KOPT-K1 (cell line): Measurements from ENCODE around the gene MOCOS.
"Not testable (repeated sequence)": the region's sequence is repeated elsewhere in the genome, so short reads cannot be mapped to it uniquely, and the experiment has no call there.

Experiments used
- H3K27ac ChIP-seq: fragments of 200-600 bp; sonication (generic); 2 replicates; pipeline ENCODE4 v1.5.1; 2016; ENCODE audit warnings: antibody characterized with exemption, mild to moderate bottlenecking, low read depth, low read length; ENCODE audit not compliant: poor library complexity, severe bottlenecking
- H3K36me3 ChIP-seq: fragments of 200-600 bp; sonication (generic); 2 replicates; pipeline ENCODE4 v1.5.1; 2017; ENCODE audit warnings: antibody characterized with exemption, mild to moderate bottlenecking, low read length, moderate library complexity; ENCODE audit not compliant: insufficient read depth
- H3K9me3 ChIP-seq: fragments of 200-600 bp; sonication (generic); 2 replicates; pipeline ENCODE4 v1.5.1; 2017; ENCODE audit warnings: antibody characterized with exemption, low read length, mild to moderate bottlenecking; ENCODE audit not compliant: insufficient read depth, poor library complexity, severe bottlenecking

MOCOS gene

GRCh38 chr18:36203360-36203895 is 16.1 kb downstream of the MOCOS start:
- Histone ChIP-seq H3K27ac (no peak overlapping the region), H3K9me3 (no peaks in the 10 kb centered on the region), H3K36me3 (no peaks in the 10 kb centered on the region)

DNA sequence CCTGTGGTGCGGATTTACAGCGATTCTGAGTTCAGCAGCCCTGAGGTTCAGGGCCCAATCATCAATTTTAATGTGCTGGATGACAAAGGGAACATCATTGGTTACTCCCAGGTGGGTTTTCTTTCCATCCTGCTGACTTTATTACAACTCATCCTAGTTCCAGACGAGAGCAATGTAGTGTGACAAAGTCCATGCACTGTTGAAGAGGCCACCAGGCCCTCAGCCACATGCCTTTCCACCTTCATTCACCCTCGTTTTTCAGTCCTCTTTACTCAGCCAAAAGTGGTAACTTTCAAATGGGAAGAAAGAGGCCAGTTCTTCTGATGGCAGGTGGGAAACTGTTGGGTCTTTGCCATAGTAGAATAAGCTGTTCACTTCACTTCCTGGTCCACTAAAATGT is 17.9 kb downstream of the MOCOS start:
- Histone ChIP-seq H3K27ac (no peak overlapping the region), H3K9me3 (no peaks in the 10 kb centered on the region), H3K36me3 (no peaks in the 10 kb centered on the region)

GRCh38 chr18:36207303-36207702 is 20.0 kb downstream of the MOCOS start:
- Histone ChIP-seq H3K9me3 (no peaks in the 10 kb centered on the region), H3K36me3 (no peaks in the 10 kb centered on the region), H3K27ac (no peak overlapping the region)

GRCh38 chr18:36207969-36208368 is 20.7 kb downstream of the MOCOS start:
- not testable (repeated sequence) for H3K36me3 ChIP-seq

DNA sequence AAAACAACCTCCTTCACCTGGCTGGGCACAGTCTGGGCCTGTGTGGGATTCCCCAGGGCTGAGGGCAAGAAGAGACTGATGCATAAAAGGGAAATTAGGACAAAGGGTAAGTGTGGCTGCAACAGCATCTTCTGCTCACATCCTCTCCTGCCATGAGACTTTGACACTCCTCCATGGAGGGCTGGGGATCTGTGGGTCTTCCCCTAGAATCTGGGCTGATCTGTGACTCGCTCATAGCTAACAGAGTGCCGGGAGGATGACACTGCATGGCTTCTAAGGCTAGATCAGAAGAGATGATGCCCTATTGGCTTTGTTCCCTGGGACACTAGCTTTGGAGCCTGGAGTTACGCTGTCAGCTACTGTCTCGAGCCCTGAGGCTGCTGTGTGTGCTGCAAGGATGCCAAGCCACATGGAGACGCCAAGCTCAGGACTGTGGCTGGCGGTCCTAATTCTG is 24.3 kb downstream of the MOCOS start:
- no peaks in the 10 kb centered on the region for H3K36me3 ChIP-seq
- no peaks in the 10 kb centered on the region for H3K9me3 ChIP-seq

More at GRCh38 chr18:36207969-36208368, 20.7 kb downstream of the MOCOS start:
- not testable (repeated sequence) for H3K9me3 ChIP-seq, H3K27ac ChIP-seq

GRCh38 chr18:36212301-36213171 is 25.2 kb downstream of the MOCOS start:
- no peaks in the 10 kb centered on the region for H3K36me3 ChIP-seq
- H3K9me3 ChIP-seq: no peaks in the 10 kb centered on the region
- no peak overlapping the region for H3K27ac ChIP-seq

More for the DNA sequence above, 24.3 kb downstream of the MOCOS start:
- H3K27ac ChIP-seq: no peak overlapping the region

DNA sequence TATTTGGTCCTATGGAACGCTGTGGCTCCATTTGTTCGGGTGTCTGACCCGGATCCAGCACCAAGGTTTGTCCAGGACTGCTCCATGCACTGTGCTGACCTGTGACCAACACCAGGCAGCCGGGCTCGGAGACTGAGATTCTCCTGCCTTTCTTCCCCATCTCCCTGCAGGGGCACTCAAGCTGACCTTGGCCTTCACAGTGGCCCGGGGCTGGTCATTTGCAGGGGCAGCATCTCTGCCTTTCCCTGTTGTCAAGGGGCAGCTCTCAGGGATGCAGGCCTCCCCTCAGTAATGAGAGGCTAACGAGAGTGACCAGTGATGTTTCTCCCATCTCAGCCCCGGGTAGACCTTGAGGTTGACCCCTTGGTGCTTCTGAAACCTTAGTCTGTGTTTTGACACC is 27.5 kb downstream of the MOCOS start:
- Histone ChIP-seq H3K9me3 (no peaks in the 10 kb centered on the region), H3K36me3 (no peaks in the 10 kb centered on the region), H3K27ac (no peak overlapping the region)

DNA sequence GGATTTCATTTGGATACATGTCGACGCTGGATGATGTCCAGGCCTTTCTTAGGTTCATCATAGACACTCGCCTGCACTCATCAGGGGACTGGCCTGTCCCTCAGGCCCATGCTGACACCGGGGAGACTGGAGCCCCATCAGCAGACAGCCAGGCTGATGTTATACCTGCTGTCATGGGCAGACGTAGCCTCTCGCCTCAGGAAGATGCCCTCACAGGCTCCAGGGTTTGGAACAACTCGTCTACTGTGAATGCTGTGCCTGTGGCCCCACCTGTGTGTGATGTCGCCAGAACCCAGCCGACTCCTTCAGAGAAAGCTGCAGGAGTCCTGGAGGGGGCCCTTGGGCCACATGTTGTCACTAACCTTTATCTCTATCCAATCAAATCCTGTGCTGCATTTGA is 28.3 kb downstream of the MOCOS start:
- no peaks in the 10 kb centered on the region for H3K36me3 ChIP-seq
- H3K27ac ChIP-seq: no peak overlapping the region
- no peaks in the 10 kb centered on the region for H3K9me3 ChIP-seq

DNA sequence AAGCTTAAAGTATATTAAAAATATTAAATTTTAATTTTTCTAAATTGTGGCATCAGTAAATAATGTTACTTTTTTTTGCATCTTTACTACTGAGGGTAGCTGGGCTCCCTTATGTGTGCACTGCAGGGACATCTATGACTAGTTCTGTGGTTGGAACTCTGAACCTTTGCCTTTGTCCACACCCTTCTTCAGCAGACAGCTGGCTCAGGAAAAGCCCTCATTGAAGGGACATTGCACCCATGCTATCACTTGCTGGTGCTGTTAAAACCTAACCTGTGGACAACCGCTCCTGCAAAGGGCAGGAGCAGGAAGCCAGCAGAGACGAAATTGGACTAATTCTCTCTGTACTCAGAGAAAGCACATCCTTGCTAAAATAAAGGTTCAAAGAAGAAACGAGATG is 30.1 kb downstream of the MOCOS start:
- Histone ChIP-seq H3K27ac (no peak overlapping the region), H3K36me3 (no peaks in the 10 kb centered on the region), H3K9me3 (no peaks in the 10 kb centered on the region)

DNA sequence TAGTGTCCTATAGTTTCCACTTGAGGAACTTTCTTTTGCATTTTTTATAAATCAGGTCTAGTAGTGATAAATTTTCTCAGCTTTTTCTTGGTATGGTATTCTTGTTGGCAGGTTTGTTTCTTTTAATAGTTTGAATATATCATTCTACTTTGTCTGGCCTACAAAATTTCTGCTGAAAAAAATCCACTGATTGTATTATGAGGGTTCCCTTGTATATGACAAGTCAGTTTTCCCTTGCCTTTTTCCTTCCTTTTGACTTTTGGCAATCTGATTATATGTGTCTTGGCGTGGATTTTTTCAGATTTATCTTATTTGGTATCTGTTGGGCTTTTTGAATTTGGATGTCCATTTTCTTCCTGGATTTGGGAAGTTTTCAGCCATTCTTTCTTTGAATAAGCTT is 41.9 kb downstream of the MOCOS start:
- Histone ChIP-seq H3K27ac (no peak overlapping the region), H3K36me3 (no peaks in the 10 kb centered on the region), H3K9me3 (peaks cover 9% of the 10 kb centered on the region)

GRCh38 chr18:36240510-36240909 is 53.2 kb downstream of the MOCOS start:
- not testable (repeated sequence) for H3K9me3 ChIP-seq, H3K27ac ChIP-seq, H3K36me3 ChIP-seq

GRCh38 chr18:36241831-36242230 is 54.5 kb downstream of the MOCOS start:
- H3K36me3 ChIP-seq: no peaks in the 10 kb centered on the region
- H3K27ac ChIP-seq: no peak overlapping the region
- H3K9me3 ChIP-seq: no peaks in the 10 kb centered on the region

DNA sequence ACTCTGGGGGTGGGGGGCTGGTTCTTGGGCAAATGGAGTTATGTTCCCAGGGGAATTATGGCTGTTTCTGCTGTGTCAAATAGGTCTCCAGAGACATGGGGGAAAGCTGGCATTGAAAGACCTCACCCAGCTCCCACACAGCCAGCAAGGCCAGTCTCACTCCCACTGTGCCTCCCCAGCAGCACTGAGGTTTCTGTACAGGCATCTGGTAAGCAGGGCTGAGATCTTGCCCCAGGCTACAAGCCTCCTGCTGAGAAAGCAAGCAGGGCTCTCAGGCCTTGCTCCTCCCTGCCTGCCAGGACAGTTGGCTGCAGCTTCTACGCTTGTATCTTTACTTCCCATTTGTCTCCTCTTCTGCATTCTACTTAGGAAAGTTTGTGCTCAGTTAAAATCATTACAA is 59.7 kb downstream of the MOCOS start:
- H3K36me3 ChIP-seq: no peaks in the 10 kb centered on the region
- H3K27ac ChIP-seq: no peak overlapping the region
- peaks cover 4% of the 10 kb centered on the region for H3K9me3 ChIP-seq

DNA sequence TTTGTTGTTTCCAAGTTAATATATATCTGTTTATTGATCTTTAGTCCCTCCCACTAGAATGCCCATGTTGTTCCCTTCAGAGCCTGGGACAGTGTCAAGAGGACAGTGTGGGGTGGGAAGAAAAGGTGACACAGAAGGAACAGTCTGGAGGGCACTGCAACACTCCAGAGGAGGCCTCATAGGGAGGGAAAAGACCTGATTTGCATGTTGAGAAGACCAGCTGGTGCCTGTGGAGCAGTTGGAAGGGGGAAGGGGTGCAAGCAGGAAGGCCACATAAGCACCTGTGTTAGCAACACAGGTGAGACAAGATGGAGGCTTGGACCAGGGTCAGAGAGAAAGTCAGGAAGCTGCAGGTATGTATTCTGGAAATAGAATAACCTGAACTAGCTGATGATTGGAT is 62.1 kb downstream of the MOCOS start:
- Histone ChIP-seq H3K27ac (no peak overlapping the region), H3K9me3 (peaks cover 4% of the 10 kb centered on the region), H3K36me3 (no peaks in the 10 kb centered on the region)

DNA sequence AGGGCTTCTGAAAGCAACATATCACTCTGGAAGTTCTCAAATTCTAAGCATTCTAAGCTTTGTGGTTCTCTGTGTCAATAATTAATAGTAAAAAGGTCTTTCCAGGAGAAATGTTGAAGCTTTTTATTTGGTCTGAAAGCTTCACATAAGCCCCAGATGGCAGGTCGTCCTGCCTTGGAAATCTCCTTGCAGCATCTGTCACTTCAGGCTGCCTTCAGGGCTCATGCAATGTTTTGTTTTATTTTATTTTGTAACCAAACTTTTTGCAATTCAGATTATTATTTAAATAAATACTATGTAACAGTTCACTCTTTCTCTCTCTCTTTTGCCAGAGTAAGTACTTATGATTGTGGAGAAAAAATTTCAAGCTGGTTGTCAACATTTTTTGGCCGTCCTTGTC is 63.5 kb downstream of the MOCOS start:
- Histone ChIP-seq H3K36me3 (no peaks in the 10 kb centered on the region), H3K9me3 (peaks cover 4% of the 10 kb centered on the region), H3K27ac (no peak overlapping the region)
